HG02981 (cell line): ENCODE measurements around the gene PITPNM2.

Experiments
- ATAC-seq: cut with Tn5 transposase; IDR thresholded peaks from one replicate; pipeline ENCODE4 v1.9.1; 2021; ENCODE audit warnings: mild to moderate bottlenecking, moderate library complexity; ENCODE audit not compliant: unreplicated experiment

Gene PITPNM2

DNA sequence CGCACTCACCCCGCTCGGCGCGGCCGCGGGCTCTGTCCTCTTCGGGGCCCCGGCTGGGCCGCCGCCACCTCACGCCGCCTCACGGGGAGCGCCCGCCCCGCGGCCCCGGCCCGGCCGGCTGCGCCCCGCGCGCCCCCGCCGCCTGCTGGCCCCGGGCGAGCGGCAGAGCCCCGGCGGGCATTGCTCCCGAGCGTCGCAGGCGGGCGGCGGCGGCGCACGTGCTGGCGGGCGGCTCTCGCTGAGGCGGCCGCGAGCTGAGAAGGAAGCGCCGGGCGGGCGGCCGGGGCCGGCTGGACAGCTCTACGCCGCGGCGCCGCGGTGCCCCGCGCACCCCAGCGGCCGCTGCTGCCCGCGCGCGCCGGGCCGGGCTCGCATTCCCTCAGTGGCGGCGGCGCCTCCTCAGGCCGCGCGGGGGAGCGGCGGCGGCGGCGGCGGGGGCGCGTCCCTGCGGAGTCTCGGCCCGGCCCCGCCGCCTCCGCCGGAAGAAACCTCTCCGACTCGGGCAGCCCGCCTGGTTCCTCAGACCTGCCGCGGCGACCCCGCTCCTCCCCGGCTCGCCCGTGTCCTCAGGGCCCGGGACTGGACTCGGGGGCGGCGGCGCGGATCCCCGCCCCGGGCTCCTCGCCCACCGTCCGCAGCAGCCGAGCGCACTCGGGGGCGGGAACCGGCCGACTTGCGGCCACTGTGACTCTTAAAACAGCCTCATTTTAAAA lies at the start of gene PITPNM2:
Gene PITPNM2, minus strand, starts transcription at position 347 of the 713 bp plus-strand sequence. CDS start 116,500 bp downstream, outside the sequence.
- no peak for ATAC-seq

DNA sequence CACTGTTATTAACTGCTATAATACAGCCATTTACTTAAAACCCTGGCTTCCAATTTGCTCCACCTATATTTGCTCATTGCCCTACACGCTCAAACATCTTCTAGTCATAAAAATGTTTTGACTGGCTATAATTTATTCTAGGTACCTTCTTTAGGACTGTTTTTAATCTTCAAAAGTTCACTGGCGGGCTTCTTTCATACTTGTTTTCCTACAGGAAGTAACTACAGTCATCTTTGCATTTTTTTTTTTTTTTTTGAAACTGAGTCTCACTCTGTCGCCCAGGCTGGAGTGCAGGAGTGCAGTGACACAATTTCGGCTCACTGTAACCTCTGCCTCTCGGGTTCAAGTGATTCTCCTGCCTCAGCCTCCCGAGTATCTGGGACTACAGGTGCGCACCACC lies 49.5 kb upstream of the PITPNM2 start:
- no peak for ATAC-seq

DNA sequence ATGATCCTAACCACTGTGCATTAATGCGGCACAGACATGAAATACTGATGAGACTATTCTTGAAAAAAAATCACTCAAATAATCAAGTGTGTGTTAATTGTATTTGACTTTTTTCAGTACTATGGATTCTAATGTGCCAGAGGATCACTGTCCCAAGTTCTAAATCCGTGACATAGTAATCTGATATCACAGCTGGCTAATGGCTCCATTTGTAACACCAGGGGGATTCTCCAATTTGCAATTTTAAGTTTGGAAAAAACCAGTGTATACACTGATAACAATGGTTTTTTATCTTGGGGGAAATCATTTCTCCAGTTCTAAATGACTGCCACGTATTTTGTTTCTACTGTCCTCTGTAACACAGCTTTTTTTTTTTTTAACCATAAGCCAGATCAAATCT lies 49.0 kb upstream of the PITPNM2 start:
- ATAC-seq = no peak

DNA sequence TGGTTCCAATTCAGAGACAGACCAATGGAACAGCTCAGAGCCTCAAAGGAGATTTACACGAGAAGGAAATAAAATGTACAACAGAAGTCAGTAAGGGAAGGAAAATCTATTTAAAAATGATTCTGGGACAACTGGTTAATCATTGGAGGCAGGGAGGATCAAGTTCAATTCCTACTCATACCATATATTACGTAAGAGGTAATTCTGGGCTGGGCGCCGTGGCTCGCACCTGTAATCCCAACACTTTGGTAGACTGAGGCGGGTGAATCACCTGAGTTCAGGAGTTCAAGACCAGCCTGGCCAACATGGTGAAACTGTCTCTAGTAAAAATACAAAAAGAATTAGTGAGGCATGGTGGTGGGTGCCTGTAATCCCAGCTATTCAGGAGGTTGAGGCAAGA lies 36.7 kb upstream of the PITPNM2 start:
- no peak for ATAC-seq

DNA sequence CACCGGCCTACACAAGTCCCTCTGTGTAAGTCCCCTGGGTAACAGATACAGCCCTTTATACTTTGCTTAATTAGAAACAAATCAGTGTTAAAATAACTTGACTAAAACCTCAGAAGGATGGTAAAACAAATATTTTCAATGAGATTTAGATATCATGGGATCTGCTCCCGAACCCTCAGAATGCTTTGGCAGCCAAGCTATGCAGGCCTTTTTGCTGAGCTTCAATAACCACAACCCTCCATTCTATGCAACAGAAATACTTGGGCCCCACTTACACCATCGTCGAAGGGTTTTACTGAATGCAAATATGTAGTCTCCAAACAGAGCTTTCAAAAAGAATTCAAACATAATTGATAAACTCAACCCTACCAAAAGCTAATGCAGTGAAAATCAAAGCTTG lies 29.3 kb upstream of the PITPNM2 start:
- no peak for ATAC-seq

DNA sequence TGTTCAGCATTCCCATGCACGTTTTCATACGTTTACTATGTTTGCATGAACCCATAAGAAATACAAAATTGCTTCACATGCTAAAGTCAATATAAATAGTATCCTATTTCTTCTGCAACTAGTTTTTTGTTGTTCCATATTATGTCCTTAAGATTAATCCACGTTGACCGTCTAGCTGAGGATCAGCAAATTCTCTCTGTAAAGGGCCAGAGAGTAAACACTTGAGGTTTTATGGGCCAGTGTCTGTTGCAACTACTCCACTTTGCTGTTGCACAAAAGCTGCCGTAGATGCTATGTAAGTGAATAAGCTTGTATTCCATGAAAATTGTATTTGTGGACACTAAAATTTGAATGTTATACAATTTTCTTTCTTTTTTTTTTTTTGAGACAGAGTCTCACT lies 21.1 kb upstream of the PITPNM2 start:
- ATAC-seq = no peak

DNA sequence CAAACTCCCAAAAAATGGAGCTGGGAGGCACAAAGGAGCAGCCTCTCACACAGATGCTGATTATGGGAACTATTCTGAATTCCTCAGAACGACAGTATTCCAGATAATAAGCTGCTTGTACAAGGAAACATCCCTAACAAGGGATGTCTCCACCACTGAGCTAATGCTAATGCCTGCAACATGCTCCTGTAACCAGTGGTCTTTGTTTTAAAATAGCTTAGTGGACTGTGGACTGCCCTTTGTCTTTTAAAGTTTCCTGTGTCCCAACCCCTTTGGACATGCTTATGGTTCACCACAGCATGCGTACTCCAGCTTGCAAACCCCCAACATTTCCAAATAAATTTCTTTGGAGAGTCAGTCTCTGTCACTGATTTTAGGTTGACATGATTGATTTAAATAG lies 16.4 kb upstream of the PITPNM2 start:
- no peak for ATAC-seq

DNA sequence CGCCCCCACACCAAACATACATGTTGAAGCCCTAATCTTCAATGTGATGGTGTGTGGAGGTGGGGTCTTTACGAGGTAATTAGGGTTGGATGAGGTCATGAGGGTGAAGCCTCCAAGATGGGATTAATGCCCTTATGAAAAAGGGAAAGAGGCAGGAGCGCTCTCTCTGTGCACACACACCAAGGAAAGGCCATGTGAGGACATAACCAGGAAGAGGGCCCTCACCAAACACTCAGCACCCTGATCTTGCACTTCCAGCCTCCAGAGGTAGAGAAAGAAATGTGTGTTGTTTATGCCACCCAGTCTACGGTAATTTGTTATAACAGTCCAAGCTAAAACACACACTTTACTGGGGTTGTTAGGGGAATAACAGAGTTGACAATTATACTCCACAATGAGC lies 14.6 kb upstream of the PITPNM2 start:
- ATAC-seq = no peak

DNA sequence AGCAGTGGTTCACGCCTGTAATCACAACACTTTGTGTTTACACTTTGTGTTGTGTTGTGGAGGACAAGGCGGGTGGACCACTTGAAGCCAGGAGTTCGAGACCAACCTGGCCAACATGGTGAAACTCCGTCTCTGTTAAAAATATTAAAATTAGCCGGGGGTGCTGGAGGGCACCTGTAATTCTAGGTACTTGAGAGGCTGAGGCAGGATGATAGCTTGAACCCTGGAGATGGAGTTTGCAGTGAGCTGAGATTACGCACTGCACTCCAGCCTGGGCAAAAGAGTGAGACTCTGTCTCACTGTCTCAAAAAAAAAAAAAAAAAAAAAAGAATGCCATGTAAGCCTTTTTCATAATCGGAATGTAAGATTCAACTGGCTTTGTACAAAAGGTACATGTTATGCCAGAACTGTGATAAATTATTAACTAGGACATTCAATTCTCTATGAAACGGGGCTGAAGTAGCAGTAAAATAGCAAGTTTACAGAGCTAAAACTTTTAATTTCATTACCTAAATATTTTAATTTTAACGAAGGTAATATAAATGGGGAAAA lies 13.9 kb upstream of the PITPNM2 start:
- ATAC-seq = no peak

DNA sequence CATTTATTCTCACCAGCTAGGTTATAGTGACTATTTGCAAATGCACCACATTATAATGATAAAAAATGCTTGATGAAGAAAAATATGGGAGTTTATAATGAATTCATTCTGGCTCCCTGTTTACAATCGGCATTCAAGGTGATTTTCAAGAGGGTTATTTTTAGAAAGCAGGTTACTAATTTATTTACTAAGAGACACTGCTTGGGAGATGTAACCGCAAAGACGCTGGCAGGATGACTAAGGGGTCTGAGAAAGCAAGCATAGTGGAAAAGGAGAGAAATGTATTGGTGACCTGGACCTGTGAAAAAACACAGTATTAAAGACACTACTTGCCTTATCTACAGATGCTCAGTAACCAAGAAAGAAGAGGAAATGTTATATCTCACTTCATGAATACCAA lies 13.3 kb upstream of the PITPNM2 start:
- no peak for ATAC-seq

DNA sequence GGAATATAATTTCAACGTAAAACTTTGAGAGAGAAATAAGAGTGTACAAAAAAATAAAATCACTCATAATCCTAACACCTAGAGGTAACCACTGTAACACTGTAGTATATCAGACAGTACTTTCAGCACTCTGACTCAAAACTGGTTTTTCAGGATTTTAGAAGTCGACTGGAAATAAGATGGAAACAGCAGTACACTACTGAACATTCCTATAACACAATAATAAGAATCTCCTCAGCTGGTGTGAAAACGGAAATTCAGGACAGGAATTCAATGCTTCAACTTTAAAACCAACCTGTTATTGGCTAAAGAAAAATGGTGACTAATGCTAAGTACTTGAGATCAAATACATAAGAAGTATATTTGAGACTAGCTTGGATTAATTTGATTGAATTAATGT lies 12.3 kb upstream of the PITPNM2 start:
- ATAC-seq = no peak

DNA sequence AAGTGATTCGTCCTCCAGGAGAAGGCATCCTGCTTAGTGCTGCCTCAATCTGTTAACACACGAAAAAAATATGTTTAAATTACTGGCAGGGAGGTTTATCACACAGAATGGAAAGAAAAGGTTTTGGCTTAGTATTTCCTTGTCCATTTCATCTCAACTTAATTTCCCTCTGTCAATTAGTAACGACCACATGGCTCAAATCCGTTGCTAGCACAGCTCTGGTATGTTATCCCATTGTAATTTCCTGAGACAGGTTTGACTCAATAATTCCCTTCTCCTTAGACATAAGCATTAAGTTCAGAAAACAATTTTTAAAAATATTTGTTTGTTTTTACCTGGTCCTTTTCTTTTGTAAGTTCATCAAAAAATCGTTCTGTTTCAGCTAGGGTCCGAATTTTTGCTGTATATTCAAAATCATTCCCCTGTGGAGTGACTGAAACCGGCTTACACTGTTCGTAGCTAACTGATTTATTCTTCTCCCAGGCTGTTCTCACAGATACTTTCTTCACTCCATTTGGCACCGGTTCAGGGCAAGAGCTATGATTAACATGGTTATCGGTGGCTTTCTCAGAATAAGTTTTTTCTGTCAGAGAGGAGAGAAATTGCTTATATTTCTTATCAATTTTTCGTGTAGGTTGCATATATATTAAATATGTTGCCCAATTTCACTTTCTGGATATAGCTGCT lies 10.1 kb upstream of the PITPNM2 start:
- no peak for ATAC-seq

DNA sequence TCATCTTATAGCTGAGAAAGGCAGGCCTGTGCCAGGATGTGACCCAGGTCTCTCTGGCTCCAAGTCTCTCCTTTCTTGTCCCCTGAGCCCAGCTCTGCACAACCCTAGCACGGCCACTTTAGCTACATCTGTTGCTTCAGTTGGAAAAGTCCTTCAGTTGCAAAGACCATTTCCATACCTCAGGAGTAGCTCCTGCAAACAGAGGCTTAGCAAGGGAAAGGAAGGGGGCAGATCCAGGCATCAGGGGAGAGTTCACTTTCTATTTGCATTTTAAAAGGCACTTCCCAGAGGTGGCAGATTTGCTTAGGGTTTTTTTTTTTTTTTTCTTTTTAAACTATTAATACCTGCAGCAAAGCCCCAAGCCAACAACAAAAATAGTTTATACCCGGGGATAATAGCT lies 3.0 kb upstream of the PITPNM2 start:
- no peak for ATAC-seq

DNA sequence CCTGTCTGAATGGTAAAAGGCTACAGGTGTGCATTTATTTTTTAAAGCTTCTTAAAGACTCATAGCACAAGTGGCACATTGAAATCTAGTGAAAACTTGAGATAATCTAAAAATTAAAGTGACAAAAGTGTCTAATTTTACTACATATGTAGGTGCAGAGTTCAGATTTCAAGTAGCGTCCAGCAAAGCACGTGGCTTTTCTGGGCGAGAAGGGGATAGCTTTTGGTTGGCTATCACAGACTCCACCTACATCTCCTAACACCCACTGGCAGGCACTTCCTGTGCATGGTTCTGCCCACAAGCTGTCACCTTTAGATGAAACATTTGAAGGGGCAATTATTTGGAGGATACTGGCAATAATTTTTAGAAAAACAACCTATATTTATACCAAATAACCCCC lies 1.9 kb upstream of the PITPNM2 start:
- no peak for ATAC-seq

DNA sequence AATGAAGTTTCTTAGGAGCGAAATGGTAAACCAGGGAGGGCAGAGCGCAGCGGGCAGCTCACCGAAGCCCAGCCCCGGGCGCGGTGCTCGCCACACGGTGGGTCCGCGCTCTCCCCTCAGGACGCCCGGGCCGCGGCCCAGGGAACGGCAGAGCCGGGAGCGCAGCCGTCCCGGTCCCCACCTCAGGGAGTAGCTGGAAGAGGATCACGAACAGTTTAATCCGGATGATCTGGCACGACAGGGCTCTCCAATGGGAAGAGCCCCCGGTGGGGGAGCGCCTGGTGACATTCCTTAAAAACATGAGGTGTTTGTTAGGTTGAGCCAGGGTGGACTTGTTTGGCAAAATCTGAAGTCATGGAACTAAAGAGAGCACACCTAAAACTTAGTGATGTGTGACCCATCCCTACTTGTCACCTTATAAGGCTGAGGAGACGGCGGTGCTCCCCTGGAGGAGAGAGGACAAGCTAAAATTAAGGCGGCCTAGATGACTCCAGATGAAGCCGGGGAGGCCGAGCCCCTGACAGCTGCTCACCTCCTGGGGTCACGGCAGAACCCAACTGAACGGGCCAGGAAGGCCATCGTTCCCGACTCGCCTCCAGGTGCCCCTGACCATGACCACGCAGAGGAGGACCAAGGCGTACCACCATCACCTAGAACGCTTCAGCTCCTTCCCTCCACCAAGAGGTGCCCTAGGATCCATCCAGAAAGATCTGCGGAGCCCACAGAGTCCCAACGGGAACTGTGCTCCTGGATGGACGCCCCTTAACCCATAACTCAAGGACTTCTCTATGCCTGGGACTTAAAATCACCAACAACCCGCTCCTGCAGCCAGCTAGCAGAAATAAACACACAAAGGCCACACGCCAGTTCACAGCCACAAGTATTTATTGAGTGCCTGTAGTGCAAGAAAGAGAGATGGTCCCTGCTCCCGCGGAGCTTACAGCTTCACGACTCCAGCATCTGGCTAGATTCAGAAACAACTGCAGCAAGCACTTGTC lies 866 bp upstream of the PITPNM2 start:
- ATAC-seq = no peak

DNA sequence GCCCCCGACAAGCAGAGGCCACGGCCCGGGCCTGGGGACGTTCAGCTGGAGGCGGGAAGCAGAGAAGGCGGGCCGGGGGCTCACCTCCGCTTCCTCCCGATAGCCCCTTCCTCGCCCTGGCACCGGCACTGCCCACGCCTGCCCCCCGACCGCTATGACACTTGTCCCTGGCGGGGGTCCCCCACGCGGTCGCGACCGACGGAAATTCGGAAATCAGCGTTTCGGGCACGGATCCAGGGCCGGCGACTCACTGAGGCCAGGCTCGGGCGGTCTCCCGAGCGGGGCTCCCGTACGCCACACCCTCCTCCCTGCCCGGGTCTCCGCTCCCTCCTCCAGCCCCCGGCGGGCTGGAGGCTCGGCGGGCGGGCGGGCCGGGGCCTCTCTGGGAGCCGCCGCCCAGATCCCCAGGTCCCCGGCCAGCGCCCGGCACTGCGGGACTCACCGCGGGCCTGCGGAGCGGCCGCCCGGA lies 581 bp downstream of the PITPNM2 start:
- no peak for ATAC-seq

DNA sequence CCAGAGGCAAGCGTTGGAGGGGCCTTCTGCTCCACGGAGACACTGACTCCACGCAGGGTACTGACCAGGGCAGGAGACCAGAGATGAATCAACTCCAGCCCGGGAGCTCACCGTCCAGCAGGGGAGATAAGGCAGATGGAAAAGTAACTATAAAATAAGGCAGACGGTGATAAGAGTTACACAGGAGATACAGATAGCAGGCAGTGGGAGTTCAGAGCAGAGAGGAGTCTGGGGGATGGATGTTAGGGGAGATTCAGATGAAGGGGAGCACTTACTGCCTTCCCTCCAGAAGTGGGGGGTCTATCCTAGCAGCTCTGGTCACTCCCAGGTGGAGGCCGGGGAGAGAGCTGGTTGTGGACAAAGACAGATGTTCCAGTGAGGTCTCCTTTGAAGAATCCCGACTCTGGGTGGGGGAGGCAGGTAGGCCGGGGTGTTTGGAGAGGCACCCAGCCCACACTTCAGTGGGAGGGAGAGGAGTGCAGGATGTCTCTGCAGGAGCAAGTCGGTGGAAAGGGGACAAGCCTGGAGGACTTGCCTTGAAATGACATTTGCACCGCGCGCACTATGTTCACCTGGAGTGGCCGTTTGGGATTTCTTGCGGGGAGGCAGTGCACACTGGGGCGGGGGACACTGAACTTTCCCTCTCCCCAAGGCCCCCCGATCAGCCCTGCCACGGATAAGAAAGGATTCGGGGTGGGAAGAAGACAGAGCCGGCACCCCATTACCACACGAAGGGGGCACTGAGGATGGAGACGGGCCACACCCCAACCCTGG lies 1.2 kb downstream of the PITPNM2 start:
- ATAC-seq = no peak

DNA sequence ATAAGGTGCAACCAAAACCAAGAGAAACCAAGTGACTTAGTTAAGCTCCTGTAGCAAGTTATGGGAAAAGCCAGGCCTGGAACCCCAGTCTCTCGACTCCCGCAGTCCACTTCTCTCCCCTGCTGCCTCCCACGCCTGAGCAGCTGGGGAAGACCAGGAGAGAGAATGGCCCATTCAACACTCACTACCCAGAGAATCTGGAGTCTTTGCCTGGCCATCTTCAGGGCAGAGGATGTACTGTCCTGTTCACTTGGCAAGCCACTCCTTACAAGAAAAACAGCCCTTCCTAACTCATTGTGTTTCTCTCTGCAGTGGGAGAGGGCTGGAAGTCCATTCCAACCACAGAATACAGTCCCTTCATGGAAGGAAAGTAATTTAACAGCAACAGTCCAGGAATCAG lies 1.8 kb downstream of the PITPNM2 start:
- no peak for ATAC-seq

DNA sequence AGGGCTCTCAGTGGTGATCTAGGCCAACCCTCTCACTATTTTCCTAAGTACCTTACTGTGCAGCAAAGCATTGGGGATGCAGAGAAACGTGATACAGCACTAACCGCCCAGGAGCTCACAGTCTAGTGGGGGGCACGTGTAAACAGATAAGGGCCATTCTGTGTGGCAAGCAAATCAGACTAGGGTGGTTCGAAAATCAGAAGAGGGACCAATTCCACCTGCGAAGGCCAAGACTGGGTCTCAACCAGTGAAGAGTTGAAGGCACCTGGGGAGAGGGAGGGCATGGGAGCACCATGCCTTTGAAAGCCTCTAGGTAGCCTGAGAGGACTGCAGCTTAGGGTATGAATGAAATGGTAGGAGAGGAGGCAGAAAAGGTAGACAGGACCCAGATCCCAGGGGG lies 2.2 kb downstream of the PITPNM2 start:
- ATAC-seq = no peak

DNA sequence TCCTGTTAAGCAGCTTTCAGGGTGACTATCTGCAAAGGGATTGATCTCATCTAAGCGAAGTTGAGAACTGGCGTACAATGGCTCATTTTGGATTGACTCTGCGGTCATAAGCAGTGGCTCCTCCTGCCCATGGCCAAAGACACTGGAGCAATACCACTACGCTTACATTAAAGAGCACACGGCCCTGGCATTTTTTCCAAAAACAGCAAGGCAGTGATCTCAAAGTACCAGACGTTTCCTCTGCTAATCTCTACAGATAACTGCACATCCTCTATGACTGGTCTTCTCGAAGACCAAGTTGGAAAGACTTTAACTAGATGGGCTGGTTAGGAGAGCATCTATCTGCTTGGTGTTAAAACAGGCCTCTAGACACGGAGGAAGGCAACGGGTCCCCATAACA lies 2.7 kb downstream of the PITPNM2 start:
- no peak for ATAC-seq
